ENCODE measurements around the gene SLC8B1. TPM values are rescaled to one million over a fixed set of nuclear protein-coding genes. Genes with fewer than 3 reads are reported as not detected.

The SLC8B1 gene
- total and polyA plus RNA-seq, 4 donors: 9.9 to 23.8 (median 14.2) TPM

DNA sequence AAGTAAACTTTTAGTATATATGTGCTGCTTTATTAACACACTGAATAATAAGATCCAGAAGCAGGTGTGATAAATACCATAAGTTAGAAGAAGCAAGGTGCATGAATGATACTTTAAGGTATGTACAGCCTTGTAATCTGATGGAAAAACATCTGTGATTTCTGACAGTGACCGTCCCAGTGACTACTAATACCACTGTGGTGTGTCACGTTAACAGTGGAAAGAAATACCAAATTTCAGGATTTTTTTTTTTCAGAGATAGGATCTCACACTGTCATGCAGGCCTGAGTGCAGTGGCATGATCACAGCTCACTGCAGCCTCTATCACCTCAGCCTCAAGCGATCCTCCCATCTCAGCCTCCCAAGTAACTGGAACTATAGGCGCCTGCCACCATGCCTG is 47.3 kb upstream of the SLC8B1 start:
- Histone ChIP-seq H3K36me3 (ENCODE audit: control insufficient read depth in 4 of 4, insufficient read depth in 3 of 4, low read depth in 1 of 4, low read length in 3 of 4) (peaks cover 0 to 14% (median 10%) of the 10 kb centered on the region in 4 donors), H3K27ac (ENCODE audit: low read depth in 1 of 2, low read length in 2 of 2) (no peak overlapping the region), H3K4me1 (ENCODE audit: control insufficient read depth in 4 of 4, insufficient read depth in 4 of 4, low read length in 3 of 4) (peaks cover 0 to 2% (median 0%) of the 10 kb centered on the region in 4 donors), H3K27me3 (ENCODE audit: control insufficient read depth in 4 of 4, insufficient read depth in 4 of 4, low read length in 3 of 4) (no peaks in the 10 kb centered on the region), H3K4me3 (ENCODE audit: low read depth in 1 of 3, low read length in 3 of 3) (no peak overlapping the region), H3K9ac (ENCODE audit: low read depth in 1 of 2, low read length in 2 of 2) (no peak overlapping the region), H3K9me3 (ENCODE audit: control insufficient read depth in 4 of 4, low read length in 3 of 4) (no peaks in the 10 kb centered on the region)
- WGBS: 98% methylated on average over 4 of the region's 4 CpGs
- TF ChIP-seq, protein P1, sequence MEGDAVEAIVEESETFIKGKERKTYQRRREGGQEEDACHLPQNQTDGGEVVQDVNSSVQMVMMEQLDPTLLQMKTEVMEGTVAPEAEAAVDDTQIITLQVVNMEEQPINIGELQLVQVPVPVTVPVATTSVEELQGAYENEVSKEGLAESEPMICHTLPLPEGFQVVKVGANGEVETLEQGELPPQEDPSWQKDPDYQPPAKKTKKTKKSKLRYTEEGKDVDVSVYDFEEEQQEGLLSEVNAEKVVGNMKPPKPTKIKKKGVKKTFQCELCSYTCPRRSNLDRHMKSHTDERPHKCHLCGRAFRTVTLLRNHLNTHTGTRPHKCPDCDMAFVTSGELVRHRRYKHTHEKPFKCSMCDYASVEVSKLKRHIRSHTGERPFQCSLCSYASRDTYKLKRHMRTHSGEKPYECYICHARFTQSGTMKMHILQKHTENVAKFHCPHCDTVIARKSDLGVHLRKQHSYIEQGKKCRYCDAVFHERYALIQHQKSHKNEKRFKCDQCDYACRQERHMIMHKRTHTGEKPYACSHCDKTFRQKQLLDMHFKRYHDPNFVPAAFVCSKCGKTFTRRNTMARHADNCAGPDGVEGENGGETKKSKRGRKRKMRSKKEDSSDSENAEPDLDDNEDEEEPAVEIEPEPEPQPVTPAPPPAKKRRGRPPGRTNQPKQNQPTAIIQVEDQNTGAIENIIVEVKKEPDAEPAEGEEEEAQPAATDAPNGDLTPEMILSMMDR (IDR thresholded peaks at IDR 0.05; ENCODE audit: low read depth, low read length, missing input control): no peak
- TF ChIP-seq EGR1 (IDR thresholded peaks at IDR 0.05; ENCODE audit: low read depth in 2 of 2) (no peak), FOXA2 (IDR thresholded peaks at IDR 0.05) (no peak), NR2F2 (IDR thresholded peaks at IDR 0.05) (no peak), JUND (IDR thresholded peaks at IDR 0.05) (no peak), SP1 (IDR thresholded peaks at IDR 0.05) (no peak), TAF1 (conservative IDR thresholded peaks at IDR 0.05) (no peak), GABPA (IDR thresholded peaks at IDR 0.05 in 1 of 2, conservative IDR thresholded peaks at IDR 0.05 in 1 of 2) (no peak), RXRA (IDR thresholded peaks at IDR 0.05) (no peak)
- TF ChIP-seq, protein P2, sequence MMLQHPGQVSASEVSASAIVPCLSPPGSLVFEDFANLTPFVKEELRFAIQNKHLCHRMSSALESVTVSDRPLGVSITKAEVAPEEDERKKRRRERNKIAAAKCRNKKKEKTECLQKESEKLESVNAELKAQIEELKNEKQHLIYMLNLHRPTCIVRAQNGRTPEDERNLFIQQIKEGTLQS (IDR thresholded peaks at IDR 0.05): no peak
- TF ChIP-seq, protein P3, sequence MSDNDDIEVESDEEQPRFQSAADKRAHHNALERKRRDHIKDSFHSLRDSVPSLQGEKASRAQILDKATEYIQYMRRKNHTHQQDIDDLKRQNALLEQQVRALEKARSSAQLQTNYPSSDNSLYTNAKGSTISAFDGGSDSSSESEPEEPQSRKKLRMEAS (IDR thresholded peaks at IDR 0.05): no peak
- TF ChIP-seq, protein P4, sequence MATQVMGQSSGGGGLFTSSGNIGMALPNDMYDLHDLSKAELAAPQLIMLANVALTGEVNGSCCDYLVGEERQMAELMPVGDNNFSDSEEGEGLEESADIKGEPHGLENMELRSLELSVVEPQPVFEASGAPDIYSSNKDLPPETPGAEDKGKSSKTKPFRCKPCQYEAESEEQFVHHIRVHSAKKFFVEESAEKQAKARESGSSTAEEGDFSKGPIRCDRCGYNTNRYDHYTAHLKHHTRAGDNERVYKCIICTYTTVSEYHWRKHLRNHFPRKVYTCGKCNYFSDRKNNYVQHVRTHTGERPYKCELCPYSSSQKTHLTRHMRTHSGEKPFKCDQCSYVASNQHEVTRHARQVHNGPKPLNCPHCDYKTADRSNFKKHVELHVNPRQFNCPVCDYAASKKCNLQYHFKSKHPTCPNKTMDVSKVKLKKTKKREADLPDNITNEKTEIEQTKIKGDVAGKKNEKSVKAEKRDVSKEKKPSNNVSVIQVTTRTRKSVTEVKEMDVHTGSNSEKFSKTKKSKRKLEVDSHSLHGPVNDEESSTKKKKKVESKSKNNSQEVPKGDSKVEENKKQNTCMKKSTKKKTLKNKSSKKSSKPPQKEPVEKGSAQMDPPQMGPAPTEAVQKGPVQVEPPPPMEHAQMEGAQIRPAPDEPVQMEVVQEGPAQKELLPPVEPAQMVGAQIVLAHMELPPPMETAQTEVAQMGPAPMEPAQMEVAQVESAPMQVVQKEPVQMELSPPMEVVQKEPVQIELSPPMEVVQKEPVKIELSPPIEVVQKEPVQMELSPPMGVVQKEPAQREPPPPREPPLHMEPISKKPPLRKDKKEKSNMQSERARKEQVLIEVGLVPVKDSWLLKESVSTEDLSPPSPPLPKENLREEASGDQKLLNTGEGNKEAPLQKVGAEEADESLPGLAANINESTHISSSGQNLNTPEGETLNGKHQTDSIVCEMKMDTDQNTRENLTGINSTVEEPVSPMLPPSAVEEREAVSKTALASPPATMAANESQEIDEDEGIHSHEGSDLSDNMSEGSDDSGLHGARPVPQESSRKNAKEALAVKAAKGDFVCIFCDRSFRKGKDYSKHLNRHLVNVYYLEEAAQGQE (IDR thresholded peaks at IDR 0.05): no peak
- DNase-seq (ENCODE audit: low spot score): no peak

DNA sequence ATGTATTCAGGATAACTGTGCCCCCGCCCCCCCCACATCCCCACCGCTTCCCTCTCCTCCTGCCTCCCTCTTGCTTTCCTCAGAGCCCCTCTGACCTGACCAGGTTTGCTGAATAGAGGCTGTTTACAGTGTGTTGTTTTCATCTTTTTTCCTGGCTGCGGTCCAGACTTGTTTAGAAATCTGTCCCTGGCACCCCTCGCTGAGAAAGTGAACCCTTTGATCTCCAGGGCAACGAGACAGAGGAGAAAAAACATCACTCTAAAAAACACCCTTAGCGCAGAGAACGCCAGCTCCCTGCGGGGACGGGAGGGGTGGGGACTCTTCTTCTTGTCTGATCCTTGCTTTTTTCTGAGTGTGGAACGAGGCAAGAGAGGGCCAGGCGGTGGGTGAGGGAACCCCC is 46.3 kb upstream of the SLC8B1 start:
- Histone ChIP-seq H3K36me3 (ENCODE audit: control insufficient read depth in 4 of 4, insufficient read depth in 3 of 4, low read depth in 1 of 4, low read length in 3 of 4) (peaks cover 0 to 16% (median 12%) of the 10 kb centered on the region in 4 donors), H3K4me3 (ENCODE audit: low read depth in 1 of 3, low read length in 3 of 3) (no peak overlapping the region), H3K27me3 (ENCODE audit: control insufficient read depth in 4 of 4, insufficient read depth in 4 of 4, low read length in 3 of 4) (no peaks in the 10 kb centered on the region), H3K27ac (ENCODE audit: low read depth in 1 of 2, low read length in 2 of 2) (no peak overlapping the region), H3K4me1 (ENCODE audit: control insufficient read depth in 4 of 4, insufficient read depth in 4 of 4, low read length in 3 of 4) (peaks cover 0 to 2% (median 0%) of the 10 kb centered on the region in 4 donors), H3K9me3 (ENCODE audit: control insufficient read depth in 4 of 4, low read length in 3 of 4) (no peaks in the 10 kb centered on the region), H3K9ac (ENCODE audit: low read depth in 1 of 2, low read length in 2 of 2) (no peak overlapping the region)
- no peak for DNase-seq (ENCODE audit: low spot score)
- 67% methylated on average over 11 of the region's 11 CpGs for WGBS
- TF ChIP-seq NR2F2 (IDR thresholded peaks at IDR 0.05) (no peak), YY1 (IDR thresholded peaks at IDR 0.05) (no peak), RXRA (IDR thresholded peaks at IDR 0.05) (no peak), RAD21 (IDR thresholded peaks at IDR 0.05) (no peak), HNF4G (IDR thresholded peaks at IDR 0.05) (no peak), HNF4A (conservative IDR thresholded peaks at IDR 0.05) (no peak), GABPA (IDR thresholded peaks at IDR 0.05 in 1 of 2, conservative IDR thresholded peaks at IDR 0.05 in 1 of 2) (no peak), FOXA1 (IDR thresholded peaks at IDR 0.05) (no peak), FOXA2 (IDR thresholded peaks at IDR 0.05) (no peak)
- TF ChIP-seq, protein P5, sequence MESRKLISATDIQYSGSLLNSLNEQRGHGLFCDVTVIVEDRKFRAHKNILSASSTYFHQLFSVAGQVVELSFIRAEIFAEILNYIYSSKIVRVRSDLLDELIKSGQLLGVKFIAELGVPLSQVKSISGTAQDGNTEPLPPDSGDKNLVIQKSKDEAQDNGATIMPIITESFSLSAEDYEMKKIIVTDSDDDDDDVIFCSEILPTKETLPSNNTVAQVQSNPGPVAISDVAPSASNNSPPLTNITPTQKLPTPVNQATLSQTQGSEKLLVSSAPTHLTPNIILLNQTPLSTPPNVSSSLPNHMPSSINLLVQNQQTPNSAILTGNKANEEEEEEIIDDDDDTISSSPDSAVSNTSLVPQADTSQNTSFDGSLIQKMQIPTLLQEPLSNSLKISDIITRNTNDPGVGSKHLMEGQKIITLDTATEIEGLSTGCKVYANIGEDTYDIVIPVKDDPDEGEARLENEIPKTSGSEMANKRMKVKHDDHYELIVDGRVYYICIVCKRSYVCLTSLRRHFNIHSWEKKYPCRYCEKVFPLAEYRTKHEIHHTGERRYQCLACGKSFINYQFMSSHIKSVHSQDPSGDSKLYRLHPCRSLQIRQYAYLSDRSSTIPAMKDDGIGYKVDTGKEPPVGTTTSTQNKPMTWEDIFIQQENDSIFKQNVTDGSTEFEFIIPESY (IDR thresholded peaks at IDR 0.05): no peak
- TF ChIP-seq, protein P2 (IDR thresholded peaks at IDR 0.05): no peak
- TF ChIP-seq, protein P4 (IDR thresholded peaks at IDR 0.05): no peak
- TF ChIP-seq, protein P1 (IDR thresholded peaks at IDR 0.05; ENCODE audit: low read depth, low read length, missing input control): no peak
